Brain microvascular endothelial cell (primary cell): ENCODE data around the gene HLA-E.
"Not testable (repeated sequence)": the region's sequence is repeated elsewhere in the genome, so short reads cannot be mapped to it uniquely, and the experiment has no call there.

Experiments
- DNase-seq: peaks from one replicate; pipeline ENCODE4 v3.0.0-alpha.2; 2020
- H3K27ac ChIP-seq: fragments of 250-450 bp; sonication (Bioruptor Pico); 2 replicates; pipeline ENCODE4 v1.5.1; 2020; ENCODE audit warnings: mild to moderate bottlenecking, moderate library complexity
- H3K27me3 ChIP-seq: fragments of 250-450 bp; sonication (Bioruptor Pico); replicated peaks from 2 replicates; pipeline ENCODE4 v1.5.1; 2020; ENCODE audit warnings: mild to moderate bottlenecking
- H3K36me3 ChIP-seq: fragments of 250-450 bp; sonication (Bioruptor Pico); replicated peaks from 2 replicates; pipeline ENCODE4 v1.5.1; 2020; ENCODE audit warnings: mild to moderate bottlenecking
- H3K4me3 ChIP-seq: 2 replicates; pipeline ENCODE4 v1.5.1; 2011; ENCODE audit warnings: low read depth, mild to moderate bottlenecking, control low read depth, low read length, moderate library complexity
- CTCF ChIP-seq: IDR thresholded peaks from 2 replicates; pipeline ENCODE4 v1.5.1; 2011; ENCODE audit warnings: low read depth, mild to moderate bottlenecking, moderate library complexity, low read length, control low read depth, inconsistent platforms; ENCODE audit errors: missing control alignments
- in situ Hi-C: cut with HindIII; loops from 2 replicates; pipeline ENCODE4 v1.10.0; 2017; ENCODE audit warnings: low sequenced_read_pairs, low pct_ligation_motif_present

HLA-E gene

GRCh38 chr6:30483677-30484279 is 5.5 kb upstream of the HLA-E start:
- TF ChIP-seq CTCF: peak; percentile 58
- in situ Hi-C loops: no loop called here
- H3K27ac ChIP-seq: no peak overlapping the region
- peak; percentile 62 for DNase-seq
- no peak overlapping the region for H3K4me3 ChIP-seq
- peaks cover 30% of the 10 kb centered on the region for H3K27me3 ChIP-seq
- H3K36me3 ChIP-seq: no peaks in the 10 kb centered on the region

- DNase-seq: no peak
- TF ChIP-seq CTCF: no peak
- Histone ChIP-seq H3K27ac (no peak overlapping the region), H3K4me3 (no peak overlapping the region), H3K36me3 (peaks cover 1% of the 10 kb centered on the region), H3K27me3 (peaks cover 17% of the 10 kb centered on the region)
- in situ Hi-C loops: no loop called here
These were observed 4.1 kb upstream of the HLA-E start for GRCh38 chr6:30485236-30485635.

- Histone ChIP-seq H3K27ac (no peak overlapping the region), H3K27me3 (no peaks in the 10 kb centered on the region), H3K36me3 (peaks cover 26% of the 10 kb centered on the region), H3K4me3 (no peak overlapping the region)
- DNase-seq: no peak
- TF ChIP-seq CTCF: no peak
- in situ Hi-C loops: no loop called here
These were observed 1.4 kb upstream of the HLA-E start for GRCh38 chr6:30487926-30488325.

GRCh38 chr6:30488697-30489080 is 620 bp upstream of the HLA-E start:
- DNase-seq, H3K27me3 ChIP-seq, in situ Hi-C loops: not testable (repeated sequence)
- Histone ChIP-seq H3K36me3 (peaks cover 26% of the 10 kb centered on the region), H3K4me3 (peak overlapping the region; percentile 94), H3K27ac (peak overlapping the region; percentile 90)

- TF ChIP-seq CTCF: no peak
- Histone ChIP-seq H3K4me3 (peak overlapping the region; percentile 94), H3K27me3 (no peaks in the 10 kb centered on the region), H3K36me3 (peaks cover 26% of the 10 kb centered on the region), H3K27ac (peak overlapping the region; percentile 90)
- DNase-seq: peak; percentile 48
- in situ Hi-C loops: no loop called here
These were observed 942 bp downstream of the HLA-E start for GRCh38 chr6:30490026-30490876.

- H3K27ac ChIP-seq, in situ Hi-C loops, H3K27me3 ChIP-seq, H3K4me3 ChIP-seq, DNase-seq: not testable (repeated sequence)
- peaks cover 26% of the 10 kb centered on the region for H3K36me3 ChIP-seq
These were observed 2.1 kb downstream of the HLA-E start for GRCh38 chr6:30491291-30491953.
